GM19452 (cell line): ENCODE measurements around the gene ZDBF2.
A peak's percentile ranks its signal among the peaks of the same experiment; 100 is the strongest.
"Not testable (repeated sequence)": the region's sequence is repeated elsewhere in the genome, so short reads cannot be mapped to it uniquely, and the experiment has no call there.

Source experiments
- ATAC-seq: cut with Tn5 transposase; IDR thresholded peaks from one replicate; pipeline ENCODE4 v1.9.1; 2021; ENCODE audit not compliant: unreplicated experiment

Gene ZDBF2

DNA sequence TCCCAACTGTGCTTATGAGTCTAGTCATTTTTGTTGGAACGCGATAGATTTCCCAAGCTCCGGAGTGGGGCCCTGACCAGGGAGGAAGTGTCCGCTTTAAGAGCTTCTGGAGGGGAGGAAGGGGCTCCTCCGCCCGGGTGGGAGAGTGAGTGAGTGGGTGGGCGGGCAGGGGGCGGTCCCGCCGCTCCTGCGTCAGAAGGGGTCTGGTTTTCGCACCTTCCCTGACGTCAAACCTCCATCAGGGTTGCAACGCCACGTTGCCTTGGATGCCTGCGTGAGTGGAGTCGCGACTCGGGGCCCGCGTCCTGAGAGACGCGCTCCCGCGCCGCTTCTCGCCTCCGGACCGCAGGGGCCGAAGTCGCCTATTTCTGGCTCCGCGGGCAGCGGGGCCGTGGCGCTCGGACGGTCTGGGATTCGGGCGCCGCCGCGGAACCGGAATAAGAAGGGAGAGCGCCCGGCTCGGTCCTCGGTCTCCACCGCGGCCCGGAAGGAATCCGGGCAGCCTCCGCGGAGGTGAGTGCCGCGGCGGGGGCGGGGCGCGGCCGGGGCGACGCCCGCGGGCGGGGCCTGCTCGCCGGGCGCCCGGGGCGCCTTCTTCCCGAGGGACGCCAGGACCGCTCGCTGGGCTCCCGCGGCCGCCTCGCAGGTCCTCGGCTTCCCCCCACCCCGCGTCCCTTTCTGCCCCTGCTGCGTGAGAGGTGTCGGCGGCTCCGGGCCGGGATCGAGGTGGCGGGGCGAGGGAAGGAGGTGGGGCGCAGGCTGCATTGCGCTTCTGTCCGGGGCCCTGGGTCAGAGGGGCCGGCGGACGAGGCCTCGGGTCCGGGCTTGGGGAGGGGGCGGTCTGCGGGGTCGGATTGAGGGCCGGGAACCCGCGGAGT is at the start of gene ZDBF2:
ZDBF2 (plus strand) TSS at position 230 of the 878 bp plus-strand sequence. CDS start 7,187 bp downstream, outside the sequence.
- ATAC-seq: peak; percentile 83

DNA sequence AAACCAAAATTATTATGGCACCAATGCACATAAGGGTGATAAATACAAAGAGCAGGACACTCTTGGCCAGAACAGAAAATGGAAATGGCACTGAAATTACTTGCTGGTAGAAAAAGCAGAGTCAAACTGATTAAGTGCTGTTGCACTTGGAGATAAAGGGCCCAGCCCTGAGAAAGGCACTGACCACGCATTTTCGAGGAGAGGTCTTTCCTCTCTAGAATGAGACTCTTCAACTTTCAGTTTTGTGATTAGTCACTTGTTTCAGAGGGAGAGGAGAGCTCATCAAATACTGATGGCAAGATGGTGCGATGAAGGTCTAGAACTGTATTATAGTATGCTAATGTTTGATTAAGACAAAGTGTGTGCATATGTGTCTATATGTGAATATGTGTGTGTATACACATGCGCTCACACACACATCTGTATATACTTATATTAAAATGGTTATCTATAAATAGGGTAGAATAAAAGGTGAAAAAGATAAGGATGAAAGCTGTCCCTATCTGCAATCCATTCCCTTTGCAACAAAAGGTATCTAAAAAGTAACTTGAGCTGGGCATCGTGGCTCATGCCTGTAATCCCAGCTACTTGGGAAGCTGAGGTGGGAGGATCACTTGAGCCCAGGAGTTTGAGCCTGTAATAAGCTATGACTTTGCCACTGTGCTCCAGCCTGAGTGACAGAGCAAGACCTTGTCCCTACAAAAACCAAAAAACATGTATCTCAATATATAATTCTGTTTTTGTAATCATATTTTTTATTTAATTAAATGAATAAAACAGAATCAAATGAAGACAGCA is 48.8 kb upstream of the ZDBF2 start:
- peak; percentile 95 for ATAC-seq

DNA sequence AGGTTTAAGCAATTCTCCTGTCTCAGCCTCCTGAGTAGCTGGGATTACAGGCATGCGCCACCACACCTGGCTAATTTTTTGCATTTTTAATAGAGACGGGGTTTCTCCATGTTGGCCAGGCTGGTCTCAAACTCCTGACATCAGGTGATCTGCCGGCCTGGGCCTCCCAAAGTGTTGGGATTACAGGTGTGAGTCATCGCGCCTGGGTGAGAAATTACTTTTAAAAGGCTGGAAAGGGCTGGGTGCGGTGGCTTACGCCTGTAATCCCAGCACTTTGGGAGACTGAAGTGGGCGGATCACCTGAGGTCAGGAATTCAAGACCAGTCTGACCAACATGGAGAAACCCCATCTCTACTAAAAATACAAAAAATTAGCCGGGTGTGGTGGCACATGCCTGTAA is 45.8 kb upstream of the ZDBF2 start:
- not testable (repeated sequence) for ATAC-seq

DNA sequence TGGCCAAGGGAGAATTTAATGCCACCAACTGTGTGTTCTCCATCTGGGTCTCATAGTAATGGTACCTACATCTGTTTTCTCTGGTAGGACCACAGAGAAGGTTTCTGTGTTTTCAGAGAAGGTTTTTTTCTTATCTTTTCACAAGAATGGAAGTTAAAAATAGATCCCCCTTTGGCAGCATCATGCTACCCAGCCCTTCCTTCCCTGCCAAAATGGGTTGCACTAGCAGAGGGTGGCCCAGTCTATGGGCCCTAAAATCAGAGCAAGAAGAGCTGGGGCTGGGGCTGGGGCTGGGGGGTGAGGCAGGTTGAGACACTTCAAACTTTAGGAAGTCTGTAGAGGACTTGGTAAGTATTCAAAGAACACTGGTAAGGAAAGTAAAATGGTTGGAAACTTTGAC is 44.8 kb upstream of the ZDBF2 start:
- ATAC-seq: no peak

DNA sequence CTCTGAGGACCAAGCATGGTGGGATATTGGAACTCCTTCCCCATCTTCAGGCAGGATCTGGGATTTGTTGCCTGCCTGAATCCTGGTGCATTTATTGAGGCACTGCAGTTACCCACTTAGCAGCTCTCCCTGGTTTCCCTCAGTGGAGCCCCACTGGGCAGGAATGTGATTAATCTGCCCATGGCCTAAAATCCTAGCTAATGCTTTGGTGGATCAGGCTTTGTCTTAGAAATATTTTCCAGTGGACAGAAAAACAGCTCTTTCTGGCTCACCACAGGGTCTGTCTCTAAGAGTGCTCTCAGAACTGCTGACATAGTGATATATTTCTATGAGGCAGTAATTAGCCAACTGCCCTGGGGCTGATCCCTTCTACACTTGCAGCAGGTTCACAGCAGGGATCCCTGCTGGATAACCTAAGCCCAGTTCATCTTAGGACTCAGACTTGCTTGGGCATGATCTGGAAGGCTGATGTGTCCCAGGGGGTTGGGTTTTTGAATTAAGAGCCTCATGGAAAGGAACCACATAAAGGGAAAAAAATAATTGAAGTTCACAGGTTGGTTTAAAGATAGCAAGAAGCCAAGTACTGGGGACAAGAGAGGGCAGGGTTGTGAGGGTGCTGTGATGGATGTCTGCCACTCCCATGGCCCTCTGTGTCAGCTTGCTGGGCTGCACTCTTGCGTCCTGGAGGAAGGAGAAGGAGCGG is 44.3 kb upstream of the ZDBF2 start:
- no peak for ATAC-seq

DNA sequence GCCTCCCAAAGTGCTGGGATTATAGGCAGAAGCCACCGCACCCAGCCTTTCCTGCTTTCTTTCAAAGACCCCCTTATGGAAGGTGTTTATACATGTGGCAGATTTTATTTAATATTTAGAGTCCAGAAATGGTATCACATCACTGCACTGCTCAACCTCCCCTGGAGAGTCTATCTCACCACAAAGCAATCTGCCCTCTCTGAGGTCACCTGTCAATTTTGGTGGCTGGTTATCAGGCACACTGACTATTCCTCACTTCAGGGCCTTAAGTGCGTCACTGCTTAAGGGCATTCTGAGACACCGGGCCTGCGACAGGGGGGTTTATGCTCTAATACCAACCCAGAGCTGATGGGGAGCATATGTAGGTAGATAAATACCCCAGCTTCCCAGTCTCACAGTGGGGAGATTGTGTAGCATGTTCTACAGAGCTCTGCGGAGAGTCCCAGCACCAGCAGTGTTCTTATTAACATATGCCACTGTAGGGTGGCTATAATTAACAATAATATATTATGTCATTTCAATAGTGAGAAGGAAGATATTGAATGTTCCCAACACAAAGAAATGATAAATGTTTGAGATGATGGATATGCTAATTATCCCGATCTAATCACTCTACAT is 42.7 kb upstream of the ZDBF2 start:
- no peak for ATAC-seq

DNA sequence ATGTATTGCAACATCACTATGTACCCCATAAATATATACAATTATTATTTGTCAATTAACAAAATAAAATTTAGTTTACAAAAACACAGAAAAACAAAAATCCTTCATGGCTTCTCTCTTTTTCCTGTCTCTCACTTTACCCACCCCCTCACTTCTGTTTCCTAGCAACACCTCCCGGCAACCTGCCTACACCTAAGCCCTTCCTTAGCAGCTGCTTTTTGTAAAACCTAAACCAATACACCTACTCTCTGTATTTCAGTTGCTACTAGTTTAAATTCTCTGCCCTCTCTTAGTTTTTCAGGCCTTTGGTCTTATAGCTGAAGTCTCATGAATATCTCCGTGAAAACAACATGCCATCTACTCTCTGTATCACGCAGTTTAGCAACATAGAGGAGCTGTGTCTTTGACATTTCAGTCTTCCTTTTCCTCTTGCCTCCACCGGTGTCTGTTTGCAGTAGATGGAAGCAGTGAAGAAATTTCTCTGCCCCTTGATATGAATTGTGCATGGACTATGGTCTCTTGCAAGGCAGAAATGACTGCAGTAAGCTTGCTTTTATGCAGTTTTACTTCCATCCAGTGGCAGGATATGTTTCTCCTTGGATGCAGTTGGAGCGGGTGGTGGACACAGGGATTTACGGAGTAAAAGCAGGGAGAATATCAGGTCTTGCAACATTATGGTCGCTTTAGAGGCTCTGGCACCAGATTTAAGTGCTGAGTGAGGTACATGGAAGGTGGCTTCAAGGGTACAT is 42.0 kb upstream of the ZDBF2 start:
- ATAC-seq: no peak

DNA sequence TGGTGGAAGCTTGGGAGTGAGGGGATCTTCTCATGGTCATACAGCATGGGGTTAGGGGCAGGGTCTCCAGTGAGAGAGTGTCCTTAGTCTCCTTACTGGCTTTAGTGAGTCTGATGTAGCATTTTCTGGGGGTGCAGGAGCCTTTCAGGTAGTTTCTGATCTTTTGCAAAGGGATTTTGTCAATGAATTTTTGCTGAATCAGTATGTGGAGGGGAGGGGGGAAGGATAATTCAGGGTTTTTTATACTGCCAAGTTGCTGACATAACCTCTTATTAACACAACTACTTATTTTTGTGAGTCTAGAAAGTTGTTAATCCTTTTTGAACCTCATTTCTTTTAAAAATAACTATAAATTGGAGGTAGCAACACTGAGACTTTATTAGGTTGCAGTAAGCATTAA is 35.3 kb upstream of the ZDBF2 start:
- ATAC-seq: no peak

DNA sequence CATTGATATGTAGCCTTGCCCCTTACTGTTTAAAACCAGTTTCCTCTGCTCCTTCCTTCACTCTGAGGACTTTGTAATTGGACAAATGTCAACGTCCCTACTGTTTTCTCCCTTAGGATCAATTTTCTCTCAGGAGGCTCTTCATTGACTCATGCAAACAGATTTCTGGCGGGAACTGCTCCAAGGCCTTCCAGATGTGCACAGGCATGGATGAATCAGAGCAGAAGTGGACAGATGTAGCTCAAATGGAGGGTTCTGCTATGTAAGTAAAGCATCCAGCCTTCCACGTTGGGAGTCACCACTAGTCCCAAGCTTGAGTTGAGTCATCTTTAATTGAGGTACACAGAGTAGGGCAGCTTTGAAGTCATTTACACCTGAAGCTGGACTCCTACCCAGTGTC is 34.1 kb upstream of the ZDBF2 start:
- no peak for ATAC-seq

DNA sequence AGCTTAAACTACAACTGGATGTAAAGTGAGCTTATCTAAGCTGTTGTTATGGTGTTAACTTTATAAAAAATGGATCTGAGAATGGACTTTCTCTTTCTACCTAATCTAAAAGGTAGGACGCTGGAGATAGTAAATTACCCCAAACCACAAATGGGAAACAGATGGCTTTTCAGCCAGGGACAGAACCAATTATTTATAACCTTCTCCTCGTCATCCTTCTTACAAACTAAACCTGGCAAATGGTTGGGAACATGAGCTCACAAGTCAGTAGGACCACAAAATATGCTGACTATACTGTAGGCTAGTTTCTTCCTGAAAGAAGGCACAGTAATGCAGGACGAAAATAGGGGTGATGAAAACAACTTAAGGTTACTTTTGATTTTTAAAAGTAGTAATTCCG is 32.7 kb upstream of the ZDBF2 start:
- ATAC-seq: no peak

DNA sequence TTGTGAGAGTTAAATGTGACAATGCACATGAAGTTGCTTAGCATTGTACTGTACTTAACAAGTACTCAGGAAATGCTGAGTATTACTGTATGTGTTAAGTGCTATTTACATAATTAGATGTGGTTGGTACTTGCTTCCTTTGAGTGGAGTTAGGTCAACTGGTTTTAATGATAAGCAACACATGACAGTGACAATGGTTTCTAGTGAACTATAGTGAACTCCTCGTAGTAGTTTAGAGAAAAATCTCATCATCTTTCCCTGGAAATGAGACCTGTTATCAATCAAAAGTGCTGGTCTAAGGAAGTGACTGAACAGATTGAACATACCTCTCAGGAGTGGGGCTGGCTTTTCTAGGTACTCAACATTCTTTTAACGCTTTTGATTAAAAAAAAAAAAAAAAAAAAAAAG is 29.2 kb upstream of the ZDBF2 start:
- peak; percentile 65 for ATAC-seq

DNA sequence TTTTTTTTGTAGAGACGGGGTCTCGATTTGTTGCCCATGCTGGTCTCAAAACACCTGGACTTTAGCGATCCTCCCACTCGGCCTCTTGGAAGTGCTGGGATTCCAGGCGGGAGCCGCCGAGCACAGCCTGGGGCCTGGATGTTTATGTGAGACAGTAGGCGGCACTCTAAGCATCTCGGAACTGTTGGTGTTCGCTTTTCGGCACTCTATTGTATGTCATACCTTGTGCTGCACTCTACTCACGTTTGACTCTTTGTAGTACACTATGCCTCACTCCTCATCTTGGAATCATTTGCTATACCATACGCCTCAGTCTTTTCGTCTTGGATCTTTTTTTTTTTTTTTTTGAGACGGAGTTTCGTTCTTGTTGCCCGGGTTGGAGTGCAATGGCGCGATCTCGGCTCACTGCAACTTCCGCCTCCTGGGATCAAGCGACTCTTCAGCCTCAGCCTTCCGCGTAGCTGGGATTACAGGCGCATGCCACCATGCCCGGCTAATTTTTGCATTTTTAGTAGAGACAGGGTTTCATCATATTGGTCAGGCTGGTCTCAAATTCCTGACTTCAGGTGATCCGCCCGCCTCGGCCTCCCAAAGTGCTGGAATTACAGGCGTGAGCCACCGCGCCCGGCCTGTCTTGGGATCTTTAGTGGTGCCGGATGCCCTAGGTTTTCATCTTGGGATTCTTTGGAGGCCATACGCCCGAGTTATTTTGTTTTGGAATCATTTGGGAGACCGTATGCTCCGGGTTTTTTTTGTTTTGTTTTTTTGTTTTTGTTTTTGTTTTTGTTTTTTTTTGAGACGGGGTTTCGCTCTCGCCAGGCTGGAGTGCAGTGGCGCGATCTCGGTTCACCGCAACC is 24.2 kb upstream of the ZDBF2 start:
- ATAC-seq: no peak

DNA sequence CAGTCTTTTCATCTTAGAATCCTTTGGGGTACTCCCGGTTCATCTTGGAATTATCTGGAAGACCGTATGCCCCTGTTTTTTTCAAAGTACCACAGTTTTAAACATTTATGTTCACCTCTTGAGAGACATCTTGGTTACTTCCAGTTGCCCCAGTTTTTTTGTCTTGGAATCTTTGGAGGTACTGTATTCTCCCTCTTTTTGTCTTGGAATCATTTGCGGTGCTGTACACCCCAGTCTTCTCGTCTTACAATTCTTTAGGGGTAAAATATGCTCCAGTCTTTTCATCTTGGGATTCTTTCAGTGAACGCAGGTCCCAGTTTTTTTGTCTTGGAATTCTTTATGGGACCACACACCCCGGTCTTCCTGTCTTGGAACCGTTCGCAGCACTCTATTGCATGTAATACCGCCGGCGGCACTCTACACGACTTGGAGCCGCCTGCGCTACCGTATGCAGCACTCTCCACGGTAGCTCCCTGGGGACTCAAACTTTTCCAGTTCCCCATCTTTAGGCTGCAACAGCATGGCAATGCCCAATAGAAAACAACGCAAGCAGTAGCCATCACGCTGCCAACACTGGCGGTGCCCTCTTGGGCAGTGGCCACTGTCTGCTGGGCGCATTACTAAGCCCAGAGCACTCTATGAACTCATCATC is 21.2 kb upstream of the ZDBF2 start:
- ATAC-seq: no peak

DNA sequence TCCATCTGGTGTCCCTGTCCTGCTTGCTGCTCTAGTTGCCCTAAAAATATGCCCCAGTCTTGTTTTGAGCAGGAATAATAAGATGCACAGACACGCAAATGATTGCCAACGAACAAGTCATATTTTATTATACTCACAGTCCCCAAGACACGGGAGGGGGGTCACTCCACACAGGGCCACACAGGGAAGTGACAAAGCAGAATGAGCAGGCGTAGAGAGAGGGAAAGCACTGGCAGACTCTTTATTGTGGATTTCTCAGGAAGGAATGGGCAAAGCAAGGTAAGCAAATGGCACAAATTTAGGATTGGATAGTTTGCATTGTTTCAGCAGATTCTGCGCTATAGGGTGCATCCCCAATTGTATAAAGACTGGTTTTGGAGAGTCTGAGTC is 20.7 kb upstream of the ZDBF2 start:
- no peak for ATAC-seq

DNA sequence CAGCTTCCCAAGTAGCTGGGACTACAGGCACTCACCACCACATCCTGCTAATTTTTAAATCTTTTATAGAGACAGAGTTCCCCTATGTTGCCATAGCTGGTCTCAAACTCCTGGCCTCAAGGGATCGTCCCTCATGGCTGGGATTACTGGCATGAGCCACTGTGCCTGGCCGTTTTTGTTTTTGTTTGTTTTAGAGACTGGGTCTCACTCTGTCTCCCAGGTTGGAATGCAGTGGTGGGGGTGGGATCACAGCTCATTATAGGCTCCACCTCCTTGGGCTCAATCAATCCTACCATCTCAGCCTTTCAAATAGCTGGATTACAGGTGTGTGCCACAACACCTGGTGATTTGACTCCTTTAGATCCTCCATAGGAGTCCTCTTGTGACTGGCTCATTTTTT is 19.5 kb upstream of the ZDBF2 start:
- no peak for ATAC-seq

DNA sequence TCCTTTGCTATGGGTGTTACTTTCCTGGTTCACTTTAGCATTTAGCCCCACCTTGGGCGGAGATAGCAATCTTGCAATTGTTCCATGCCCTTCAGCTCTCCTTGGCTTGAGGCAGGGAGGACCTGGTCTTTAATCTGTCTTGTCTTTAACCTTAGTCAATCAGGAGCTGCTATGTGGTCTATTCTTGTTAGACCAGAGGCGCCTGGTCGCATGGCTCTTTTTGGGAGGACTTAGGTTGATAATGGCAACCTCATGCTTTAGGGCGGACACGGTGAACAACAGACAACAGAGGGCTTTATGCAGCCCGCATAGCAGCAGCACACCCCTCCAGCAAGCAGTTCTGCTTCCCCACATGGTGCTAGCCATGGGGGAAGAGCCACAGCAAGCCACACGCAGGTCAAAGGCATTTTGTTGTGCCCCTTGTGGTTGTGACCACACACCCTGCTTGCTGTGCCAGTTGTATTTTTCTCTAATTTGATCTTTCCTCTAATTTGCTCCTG is 17.7 kb upstream of the ZDBF2 start:
- no peak for ATAC-seq

DNA sequence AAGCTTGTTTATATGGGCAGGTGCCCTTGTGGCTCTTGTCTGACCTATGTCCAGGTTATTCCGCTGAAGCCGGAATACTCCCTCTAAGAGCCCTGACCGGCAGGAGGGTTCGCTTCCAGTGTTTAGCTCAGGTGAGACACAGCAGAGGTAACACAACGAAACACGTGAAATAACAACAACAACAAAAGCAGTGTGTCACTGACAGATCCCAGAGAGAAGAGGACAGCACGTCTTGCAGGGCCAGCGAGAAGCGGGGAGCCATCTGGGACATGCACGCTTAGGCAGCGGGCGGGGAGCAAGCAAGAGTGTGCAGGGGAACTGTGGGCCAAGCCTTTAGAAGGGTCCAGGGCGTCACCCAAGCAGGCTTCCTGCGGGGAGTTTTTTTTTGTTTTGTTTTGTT is 17.1 kb upstream of the ZDBF2 start:
- no peak for ATAC-seq

DNA sequence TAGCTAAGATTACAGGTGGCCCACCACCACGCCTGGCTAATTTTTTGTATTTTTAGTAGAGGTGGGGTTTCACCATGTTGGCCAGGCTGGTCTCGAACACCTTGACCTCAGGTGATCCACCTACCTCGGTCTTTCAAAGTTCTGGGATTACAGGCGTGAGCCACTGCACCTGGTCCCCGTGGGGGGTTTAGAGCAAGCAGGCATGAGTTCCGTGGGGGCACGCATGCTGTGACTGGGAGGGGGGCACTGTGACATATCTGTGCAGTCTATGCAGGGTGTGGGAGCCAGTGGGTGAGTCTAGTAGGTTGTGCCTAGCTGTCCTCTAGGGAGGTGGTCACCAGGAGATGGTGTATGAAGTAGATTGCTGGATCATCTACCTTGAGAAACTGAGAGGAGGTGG is 16.6 kb upstream of the ZDBF2 start:
- ATAC-seq: no peak

DNA sequence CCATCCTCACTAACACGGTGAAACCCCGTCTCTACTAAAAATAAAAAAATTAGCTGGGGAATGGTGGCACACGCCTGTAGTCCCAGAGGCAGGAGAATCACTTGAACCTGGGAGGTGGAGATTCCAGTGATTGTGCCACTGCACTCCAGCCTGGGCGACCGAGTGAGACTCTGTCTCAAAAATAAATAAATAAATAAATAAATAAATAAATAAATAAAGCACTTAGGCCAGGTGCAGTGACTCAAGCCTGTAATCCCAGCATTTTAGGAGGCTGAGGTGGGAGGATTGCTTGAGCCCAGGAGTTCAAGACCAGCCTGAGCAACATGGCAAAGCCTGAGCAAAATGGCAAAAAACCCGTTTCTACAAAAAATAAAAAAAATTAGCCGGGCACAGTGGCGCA is 15.8 kb upstream of the ZDBF2 start:
- ATAC-seq: not testable (repeated sequence)
